ENCODE results near the gene DNAAF1. TPM values are rescaled to one million over a fixed set of nuclear protein-coding genes. Genes with fewer than 3 reads are reported as not detected.

The DNAAF1 gene
- total RNA-seq, 2 experiments from 2014 or later: 0.25 TPM; not detected in 1

- CTCF ChIA-PET: interaction anchor here (1.1 to 1.6 kb wide), 3 partner anchors 14 to 33 kb away, joined by 3 to 4 read pairs (median 4); partner anchors contain the start of gene TAF1C
- Mint-ChIP-seq H3K36me3 (ENCODE audit: low read depth) (no peaks in the 10 kb centered on the region), H3K9me3 (no peaks in the 10 kb centered on the region), H3K4me3 (no peak overlapping the region), H3K27ac (no peak overlapping the region), H3K27me3 (peaks cover 26% of the 10 kb centered on the region), H3K4me1 (no peaks in the 10 kb centered on the region)
- DNase-seq: no peak
- POLR2A ChIA-PET: no interaction called here
Observed at GRCh38 chr16:84153660-84154214, 8.6 kb downstream of the DNAAF1 start.

GRCh38 chr16:84155226-84155625 is 10.1 kb downstream of the DNAAF1 start:
- Mint-ChIP-seq H3K27me3 (peaks cover 33% of the 10 kb centered on the region), H3K9me3 (no peaks in the 10 kb centered on the region), H3K36me3 (ENCODE audit: low read depth) (no peaks in the 10 kb centered on the region), H3K4me3 (no peak overlapping the region), H3K27ac (no peak overlapping the region), H3K4me1 (no peaks in the 10 kb centered on the region)
- ChIA-PET CTCF (interaction anchor here (0.7 to 1.6 kb wide), 3 partner anchors 12 to 35 kb away, joined by 3 to 4 read pairs (median 4); partner anchors contain the start of gene TAF1C), POLR2A (no interaction called here)
- no peak for DNase-seq

GRCh38 chr16:84155771-84156170 is 10.7 kb downstream of the DNAAF1 start:
- H3K27me3 Mint-ChIP-seq: peaks cover 33% of the 10 kb centered on the region
- H3K27ac Mint-ChIP-seq: no peak overlapping the region
- ChIA-PET POLR2A (no interaction called here), CTCF (interaction anchor here (0.7 to 1.3 kb wide), 3 partner anchors 11 to 35 kb away, joined by 3 to 4 read pairs (median 3); partner anchors contain the start of genes DNAAF1, HSDL1 and TAF1C)
- no peaks in the 10 kb centered on the region for H3K36me3 Mint-ChIP-seq (ENCODE audit: low read depth)
- H3K4me3 Mint-ChIP-seq: no peak overlapping the region
- H3K4me1 Mint-ChIP-seq: no peaks in the 10 kb centered on the region
- DNase-seq: no peak
- H3K9me3 Mint-ChIP-seq: no peaks in the 10 kb centered on the region

GRCh38 chr16:84156342-84156784 is 11.3 kb downstream of the DNAAF1 start:
- CTCF ChIA-PET: interaction anchor here (1.1 to 1.3 kb wide), 2 partner anchors 11 to 31 kb away, joined by 3 to 4 read pairs; partner anchors contain the start of genes DNAAF1, HSDL1 and TAF1C
- H3K27ac Mint-ChIP-seq: no peak overlapping the region
- POLR2A ChIA-PET: no interaction called here

GRCh38 chr16:84159007-84159406 is 13.9 kb downstream of the DNAAF1 start:
- Mint-ChIP-seq H3K27ac (no peak overlapping the region), H3K4me1 (no peaks in the 10 kb centered on the region), H3K27me3 (peaks cover 36% of the 10 kb centered on the region), H3K36me3 (ENCODE audit: low read depth) (no peaks in the 10 kb centered on the region), H3K4me3 (no peak overlapping the region), H3K9me3 (no peaks in the 10 kb centered on the region)
- POLR2A ChIA-PET: interaction anchor here (0.7 kb wide), 1 partner anchor 20 kb away, joined by 4 read pairs; no protein-coding TSS in a partner anchor
- CTCF ChIA-PET: interaction anchor here (2.8 kb wide), 1 partner anchor 28 kb away, joined by 8 read pairs; the partner anchor contains the start of gene TAF1C
- DNase-seq: no peak

More at GRCh38 chr16:84156342-84156784, 11.3 kb downstream of the DNAAF1 start:
- Mint-ChIP-seq H3K27me3 (peaks cover 31% of the 10 kb centered on the region), H3K36me3 (ENCODE audit: low read depth) (no peaks in the 10 kb centered on the region), H3K9me3 (no peaks in the 10 kb centered on the region), H3K4me3 (no peak overlapping the region), H3K4me1 (no peaks in the 10 kb centered on the region)
- DNase-seq: no peak

- no peak for DNase-seq
- no peaks in the 10 kb centered on the region for H3K9me3 Mint-ChIP-seq
- H3K36me3 Mint-ChIP-seq (ENCODE audit: low read depth): no peaks in the 10 kb centered on the region
- H3K4me3 Mint-ChIP-seq: no peak overlapping the region
- ChIA-PET CTCF (interaction anchor here (1.5 kb wide), 1 partner anchor 27 kb away, joined by 7 read pairs; the partner anchor contains the start of gene TAF1C), POLR2A (no interaction called here)
- H3K27me3 Mint-ChIP-seq: peaks cover 44% of the 10 kb centered on the region
- H3K27ac Mint-ChIP-seq: no peak overlapping the region
- H3K4me1 Mint-ChIP-seq: no peaks in the 10 kb centered on the region
Observed at GRCh38 chr16:84159800-84160199, 14.7 kb downstream of the DNAAF1 start.

GRCh38 chr16:84161037-84161436 is 15.9 kb downstream of the DNAAF1 start:
- H3K4me3 Mint-ChIP-seq: no peak overlapping the region
- H3K4me1 Mint-ChIP-seq: no peaks in the 10 kb centered on the region
- no peaks in the 10 kb centered on the region for H3K9me3 Mint-ChIP-seq
- ChIA-PET CTCF (interaction anchor here (0.7 to 1.5 kb wide), 2 partner anchors 26 to 887 kb away, joined by 3 to 7 read pairs; partner anchors contain the start of gene TAF1C), POLR2A (no interaction called here)
- peaks cover 43% of the 10 kb centered on the region for H3K27me3 Mint-ChIP-seq
- H3K36me3 Mint-ChIP-seq (ENCODE audit: low read depth): no peaks in the 10 kb centered on the region
- no peak overlapping the region for H3K27ac Mint-ChIP-seq
- DNase-seq: no peak

- POLR2A ChIA-PET: no interaction called here
- no peaks in the 10 kb centered on the region for H3K9me3 Mint-ChIP-seq
Observed at GRCh38 chr16:84161801-84162200, 16.7 kb downstream of the DNAAF1 start.

GRCh38 chr16:84165746-84166145 is 20.6 kb downstream of the DNAAF1 start:
- CTCF ChIA-PET: interaction anchor here (0.8 to 2.2 kb wide), 2 partner anchors 12 to 21 kb away, joined by 3 to 11 read pairs; partner anchors contain the start of gene TAF1C
- no peak overlapping the region for H3K27ac Mint-ChIP-seq
- no peaks in the 10 kb centered on the region for H3K9me3 Mint-ChIP-seq
- H3K4me3 Mint-ChIP-seq: no peak overlapping the region
- POLR2A ChIA-PET: no interaction called here
- no peaks in the 10 kb centered on the region for H3K4me1 Mint-ChIP-seq
- H3K27me3 Mint-ChIP-seq: peaks cover 31% of the 10 kb centered on the region
- H3K36me3 Mint-ChIP-seq (ENCODE audit: low read depth): no peaks in the 10 kb centered on the region
- no peak for DNase-seq

More at GRCh38 chr16:84161801-84162200, 16.7 kb downstream of the DNAAF1 start:
- H3K4me1 Mint-ChIP-seq: no peaks in the 10 kb centered on the region
- DNase-seq: no peak
- H3K4me3 Mint-ChIP-seq: no peak overlapping the region
- peaks cover 42% of the 10 kb centered on the region for H3K27me3 Mint-ChIP-seq
- CTCF ChIA-PET: no interaction called here
- H3K27ac Mint-ChIP-seq: no peak overlapping the region
- no peaks in the 10 kb centered on the region for H3K36me3 Mint-ChIP-seq (ENCODE audit: low read depth)

- H3K9me3 Mint-ChIP-seq: no peaks in the 10 kb centered on the region
- ChIA-PET CTCF (interaction anchor here (0.6 to 2.2 kb wide), 6 partner anchors 12 to 352 kb away, joined by 3 to 11 read pairs (median 4); partner anchors contain the start of gene TAF1C), POLR2A (no interaction called here)
- no peak overlapping the region for H3K27ac Mint-ChIP-seq
- no peaks in the 10 kb centered on the region for H3K4me1 Mint-ChIP-seq
- no peak overlapping the region for H3K4me3 Mint-ChIP-seq
- no peak for DNase-seq
- H3K36me3 Mint-ChIP-seq (ENCODE audit: low read depth): no peaks in the 10 kb centered on the region
- peaks cover 26% of the 10 kb centered on the region for H3K27me3 Mint-ChIP-seq
Observed at GRCh38 chr16:84166796-84167695, 21.9 kb downstream of the DNAAF1 start.

GRCh38 chr16:84169765-84170310 is 24.7 kb downstream of the DNAAF1 start:
- no peak overlapping the region for H3K4me3 Mint-ChIP-seq
- DNase-seq: no peak
- no peak overlapping the region for H3K27ac Mint-ChIP-seq
- CTCF ChIA-PET: interaction anchor here (2.4 kb wide), 1 partner anchor 17 kb away, joined by 13 read pairs; the partner anchor contains the start of gene TAF1C
- no peaks in the 10 kb centered on the region for H3K36me3 Mint-ChIP-seq (ENCODE audit: low read depth)
- POLR2A ChIA-PET: no interaction called here
- H3K4me1 Mint-ChIP-seq: no peaks in the 10 kb centered on the region
- H3K27me3 Mint-ChIP-seq: peaks cover 16% of the 10 kb centered on the region
- H3K9me3 Mint-ChIP-seq: no peaks in the 10 kb centered on the region

GRCh38 chr16:84174396-84174795 is 29.3 kb downstream of the DNAAF1 start:
- CTCF ChIA-PET: interaction anchor here (1.2 to 4.8 kb wide), 3 partner anchors 13 to 20 kb away, joined by 4 to 39 read pairs (median 4); partner anchors contain the start of gene TAF1C
- H3K9me3 Mint-ChIP-seq: no peaks in the 10 kb centered on the region
- H3K4me3 Mint-ChIP-seq: no peak overlapping the region
- H3K4me1 Mint-ChIP-seq: peaks cover 5% of the 10 kb centered on the region
- no peaks in the 10 kb centered on the region for H3K36me3 Mint-ChIP-seq (ENCODE audit: low read depth)
- POLR2A ChIA-PET: no interaction called here
- peaks cover 9% of the 10 kb centered on the region for H3K27me3 Mint-ChIP-seq
- no peak for DNase-seq
- no peak overlapping the region for H3K27ac Mint-ChIP-seq
